ENCODE measurements around the gene ATP5F1D. TPM values are rescaled to one million over a fixed set of nuclear protein-coding genes. Genes with fewer than 3 reads are reported as not detected.
A peak's percentile ranks its signal among the peaks of the same experiment; 100 is the strongest.

The ATP5F1D gene
- total and polyA plus RNA-seq, 2 donors (not counting 1 experiment from before 2014, with no cell fraction given) = 150 to 166 TPM

DNA sequence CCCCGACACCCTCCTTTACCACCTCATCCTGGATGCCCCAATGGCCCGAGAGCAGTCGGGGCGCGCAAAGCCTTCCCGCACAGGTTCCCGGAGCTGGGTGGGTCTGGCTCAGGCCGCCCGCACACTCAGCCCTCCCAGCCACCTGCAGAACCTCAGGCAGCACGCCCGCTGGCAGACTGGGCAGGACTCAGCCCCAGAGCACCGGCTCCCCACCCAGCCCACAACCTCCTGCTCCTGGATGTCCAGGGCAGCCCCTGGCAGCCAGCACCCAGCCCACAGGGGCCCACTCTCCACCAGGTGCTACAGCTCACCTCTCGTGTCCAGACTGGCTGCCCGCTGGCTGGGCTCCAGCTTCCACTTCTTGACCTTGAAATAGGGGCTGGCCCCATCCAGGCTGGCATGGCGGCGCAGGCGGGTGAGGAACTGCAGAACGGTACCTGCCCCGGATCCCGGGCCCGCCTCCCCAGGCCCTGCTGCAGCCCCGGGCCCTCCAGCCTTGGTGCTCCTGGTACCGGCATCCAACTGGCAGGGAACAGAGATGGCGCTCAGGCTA is 8.4 kb upstream of the ATP5F1D start:
- ChIA-PET CTCF (no interaction called here), POLR2A (interaction anchor here (0.7 kb wide), 1 partner anchor 385 kb away, joined by 6 read pairs; no protein-coding TSS in a partner anchor)
- Histone ChIP-seq H2AFZ (ENCODE audit: insufficient read depth, low read depth, low read length, poor library complexity, severe bottlenecking) (no peak overlapping the region), H3K79me2 (ENCODE audit: control insufficient read depth, insufficient read depth, low read length) (no peaks in the 10 kb centered on the region), H3K27me3 (replicated peaks in 1 of 4; ENCODE audit: control extremely low read depth in 1 of 4, control insufficient read depth in 3 of 4, insufficient read depth in 4 of 4, low read length in 3 of 4) (peaks cover 0 to 18% (median 7%) of the 10 kb centered on the region in 4 experiments), H3K27ac (ENCODE audit: low read length in 2 of 2) (no peak overlapping the region), H4K20me1 (ENCODE audit: control insufficient read depth, insufficient read depth, low read length, poor library complexity, severe bottlenecking) (no peaks in the 10 kb centered on the region), H3K36me3 (replicated peaks in 1 of 2; ENCODE audit: control extremely low read depth in 1 of 2, control insufficient read depth in 1 of 2, extremely low read depth in 1 of 2, insufficient read depth in 2 of 2, low read length in 1 of 2) (no peaks in the 10 kb centered on the region), H3K4me1 (ENCODE audit: control insufficient read depth in 2 of 2, insufficient read depth in 2 of 2, low read length in 2 of 2) (peaks cover 8% of the 10 kb centered on the region in 2 donors), H3K4me2 (replicated peaks; ENCODE audit: low read depth, low read length, poor library complexity, severe bottlenecking) (no peak overlapping the region), H3K9ac (ENCODE audit: low read length) (no peak overlapping the region), H3K4me3 (ENCODE audit: control extremely low read depth in 1 of 5, extremely low read depth in 1 of 5, insufficient read depth in 1 of 5, low read depth in 2 of 5, low read length in 4 of 5) (no peak overlapping the region), H3K9me3 (ENCODE audit: control extremely low read depth in 1 of 3, control insufficient read depth in 2 of 3, insufficient read depth in 1 of 3, low read length in 2 of 3) (no peaks in the 10 kb centered on the region)
- Mint-ChIP-seq H3K4me1 (peaks cover under 1% of the 10 kb centered on the region), H3K27ac (no peak overlapping the region), H3K9me3 (ENCODE audit: insufficient read depth) (no peaks in the 10 kb centered on the region), H3K27me3 (peaks cover under 1% of the 10 kb centered on the region), H3K4me3 (no peak overlapping the region)
- TF ChIP-seq EZH2 (IDR thresholded peaks at IDR 0.05; ENCODE audit: borderline replicate concordance, insufficient read depth, low read depth, low read length, poor library complexity, severe bottlenecking) = no peak
- TF ChIP-seq, protein P1, sequence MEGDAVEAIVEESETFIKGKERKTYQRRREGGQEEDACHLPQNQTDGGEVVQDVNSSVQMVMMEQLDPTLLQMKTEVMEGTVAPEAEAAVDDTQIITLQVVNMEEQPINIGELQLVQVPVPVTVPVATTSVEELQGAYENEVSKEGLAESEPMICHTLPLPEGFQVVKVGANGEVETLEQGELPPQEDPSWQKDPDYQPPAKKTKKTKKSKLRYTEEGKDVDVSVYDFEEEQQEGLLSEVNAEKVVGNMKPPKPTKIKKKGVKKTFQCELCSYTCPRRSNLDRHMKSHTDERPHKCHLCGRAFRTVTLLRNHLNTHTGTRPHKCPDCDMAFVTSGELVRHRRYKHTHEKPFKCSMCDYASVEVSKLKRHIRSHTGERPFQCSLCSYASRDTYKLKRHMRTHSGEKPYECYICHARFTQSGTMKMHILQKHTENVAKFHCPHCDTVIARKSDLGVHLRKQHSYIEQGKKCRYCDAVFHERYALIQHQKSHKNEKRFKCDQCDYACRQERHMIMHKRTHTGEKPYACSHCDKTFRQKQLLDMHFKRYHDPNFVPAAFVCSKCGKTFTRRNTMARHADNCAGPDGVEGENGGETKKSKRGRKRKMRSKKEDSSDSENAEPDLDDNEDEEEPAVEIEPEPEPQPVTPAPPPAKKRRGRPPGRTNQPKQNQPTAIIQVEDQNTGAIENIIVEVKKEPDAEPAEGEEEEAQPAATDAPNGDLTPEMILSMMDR (IDR thresholded peaks at IDR 0.05) = no peak
- intact Hi-C loops (cut with micrococcal nuclease) = no loop called here
- DNase-seq (no peak), ATAC-seq (ENCODE audit: low read depth) (no peak)
- 93% methylated on average over 24 of the region's 24 CpGs for WGBS (ENCODE audit: insufficient coverage)

DNA sequence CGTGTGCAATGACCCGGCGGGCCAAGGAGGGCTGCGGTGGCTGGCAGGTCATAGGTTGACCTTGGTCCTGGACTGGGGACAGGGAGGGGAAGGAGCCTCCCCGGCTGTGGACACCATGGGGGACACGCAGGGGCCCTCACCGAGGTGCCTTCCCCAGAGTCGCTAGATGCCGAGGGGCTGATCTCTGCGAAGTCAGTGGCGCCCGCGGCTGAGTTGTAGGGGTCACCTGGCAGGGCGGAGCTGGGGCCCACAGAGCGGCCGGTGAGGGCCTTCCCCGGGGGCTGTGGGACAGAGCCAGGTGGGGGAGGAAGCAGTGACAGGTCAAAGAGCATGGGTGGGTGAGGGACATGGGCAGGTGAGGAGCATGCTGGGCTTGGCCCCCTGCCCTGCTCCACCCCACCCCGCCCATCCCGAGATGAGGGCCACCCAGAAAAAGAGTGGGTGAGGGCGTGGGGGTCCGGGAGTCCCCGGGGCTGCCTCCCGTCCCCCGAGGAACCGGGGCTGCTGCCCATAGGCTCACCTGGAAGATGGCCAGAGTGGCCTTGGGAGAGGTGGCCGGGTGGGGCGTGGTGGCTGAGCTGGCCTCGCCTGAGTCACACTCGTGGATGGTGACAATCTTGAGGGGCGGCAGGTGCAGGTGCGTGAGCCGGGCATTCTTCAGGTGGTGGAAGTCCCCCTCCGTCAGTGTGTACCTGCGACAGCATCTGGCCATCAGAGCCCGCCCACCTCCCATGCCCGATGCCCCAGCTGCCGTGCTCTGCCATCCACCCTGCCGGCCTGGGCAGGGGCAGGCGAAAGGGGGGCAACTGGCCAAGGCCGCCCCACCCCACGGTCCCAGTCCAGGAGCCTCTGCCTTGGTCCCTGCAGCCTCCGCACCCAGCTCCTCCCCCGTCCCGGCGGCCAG is 7.2 kb upstream of the ATP5F1D start:
- no peak overlapping the region for H3K4me3 Mint-ChIP-seq
- no peak overlapping the region for H2AFZ ChIP-seq (ENCODE audit: insufficient read depth, low read depth, low read length, poor library complexity, severe bottlenecking)
- H3K9ac ChIP-seq (ENCODE audit: low read length) = no peak overlapping the region
- H3K9me3 Mint-ChIP-seq (ENCODE audit: insufficient read depth) = no peaks in the 10 kb centered on the region
- no peak overlapping the region for H3K27ac ChIP-seq (ENCODE audit: low read length in 2 of 2)
- no peaks in the 10 kb centered on the region for H4K20me1 ChIP-seq (ENCODE audit: control insufficient read depth, insufficient read depth, low read length, poor library complexity, severe bottlenecking)
- H3K27me3 Mint-ChIP-seq = peaks cover 8% of the 10 kb centered on the region
- ATAC-seq (ENCODE audit: low read depth) (no peak), DNase-seq (no peak)
- ChIA-PET POLR2A (no interaction called here), CTCF (no interaction called here)
- no peaks in the 10 kb centered on the region for H3K79me2 ChIP-seq (ENCODE audit: control insufficient read depth, insufficient read depth, low read length)
- H3K27ac Mint-ChIP-seq = peak overlapping the region; percentile 26
- no peak overlapping the region for H3K4me3 ChIP-seq (ENCODE audit: control extremely low read depth in 1 of 5, extremely low read depth in 1 of 5, insufficient read depth in 1 of 5, low read depth in 2 of 5, low read length in 4 of 5)
- H3K4me1 ChIP-seq (ENCODE audit: control insufficient read depth in 2 of 2, insufficient read depth in 2 of 2, low read length in 2 of 2) = peaks cover 12 to 15% of the 10 kb centered on the region in 2 donors
- H3K9me3 ChIP-seq (ENCODE audit: control extremely low read depth in 1 of 3, control insufficient read depth in 2 of 3, insufficient read depth in 1 of 3, low read length in 2 of 3) = no peaks in the 10 kb centered on the region
- H3K36me3 ChIP-seq (replicated peaks in 1 of 2; ENCODE audit: control extremely low read depth in 1 of 2, control insufficient read depth in 1 of 2, extremely low read depth in 1 of 2, insufficient read depth in 2 of 2, low read length in 1 of 2) = no peaks in the 10 kb centered on the region
- TF ChIP-seq, protein P1 (IDR thresholded peaks at IDR 0.05) = no peak
- no peak for TF ChIP-seq EZH2 (IDR thresholded peaks at IDR 0.05; ENCODE audit: borderline replicate concordance, insufficient read depth, low read depth, low read length, poor library complexity, severe bottlenecking)
- intact Hi-C loops (cut with micrococcal nuclease) = no loop called here
- H3K4me2 ChIP-seq (replicated peaks; ENCODE audit: low read depth, low read length, poor library complexity, severe bottlenecking) = no peak overlapping the region
- peaks cover 0 to 21% (median 7%) of the 10 kb centered on the region in 4 experiments for H3K27me3 ChIP-seq (replicated peaks in 1 of 4; ENCODE audit: control extremely low read depth in 1 of 4, control insufficient read depth in 3 of 4, insufficient read depth in 4 of 4, low read length in 3 of 4)
- H3K4me1 Mint-ChIP-seq = peaks cover 12% of the 10 kb centered on the region
- WGBS (ENCODE audit: insufficient coverage) = 89% methylated on average over 45 of the region's 45 CpGs
